Hematopoietic multipotent progenitor cell treated with erythropoietin and hydrocortisone succinate and interleukin-3 and kit ligand, for 15 days (in vitro differentiated cells): Measurements from ENCODE around the gene ABCC10.
"Not testable (repeated sequence)": the region's sequence is repeated elsewhere in the genome, so short reads cannot be mapped to it uniquely, and the experiment has no call there.

Source experiments
- DNase-seq: peaks from one replicate; pipeline ENCODE4 v3.0.0-alpha.2; 2015; ENCODE audit warnings: low spot score

ABCC10 gene

DNA sequence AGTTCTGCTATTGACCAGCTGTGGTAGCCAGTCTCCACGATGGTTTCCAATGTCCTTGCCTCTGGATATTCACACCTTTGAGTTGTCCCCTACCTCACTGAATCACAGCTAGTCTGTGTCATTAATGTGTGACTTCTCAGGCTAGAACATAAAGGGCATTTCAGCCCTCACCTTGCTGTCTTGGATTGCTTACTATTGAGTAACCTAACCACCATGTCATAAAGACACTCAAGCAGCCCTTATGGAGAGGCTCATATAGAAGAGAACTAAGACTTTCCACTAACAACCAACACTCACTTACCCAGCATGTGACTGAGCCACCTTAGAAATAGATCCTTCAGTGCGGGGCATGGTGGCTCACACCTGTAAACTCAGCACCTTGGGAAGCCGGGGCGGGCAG, 19.1 kb upstream of the ABCC10 start:
- no peak for DNase-seq

DNA sequence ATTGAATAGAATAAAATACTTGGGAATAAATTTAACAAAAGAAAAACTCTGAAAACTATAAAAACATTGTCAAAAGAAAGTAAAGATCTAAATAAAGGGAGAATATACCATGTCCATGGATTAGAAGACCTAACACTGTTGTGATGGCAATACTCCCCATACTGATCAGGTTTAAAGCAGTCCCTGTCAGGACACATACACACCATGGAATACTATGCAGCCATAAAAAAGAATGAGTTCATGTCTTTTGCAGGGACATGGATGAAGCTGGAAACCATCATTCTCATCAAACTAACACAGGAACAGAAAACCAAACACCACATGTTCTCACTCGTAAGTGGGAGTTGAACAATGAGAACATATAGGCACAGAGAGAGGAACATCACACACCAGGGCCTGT, 16.6 kb upstream of the ABCC10 start:
- not testable (repeated sequence) for DNase-seq

DNA sequence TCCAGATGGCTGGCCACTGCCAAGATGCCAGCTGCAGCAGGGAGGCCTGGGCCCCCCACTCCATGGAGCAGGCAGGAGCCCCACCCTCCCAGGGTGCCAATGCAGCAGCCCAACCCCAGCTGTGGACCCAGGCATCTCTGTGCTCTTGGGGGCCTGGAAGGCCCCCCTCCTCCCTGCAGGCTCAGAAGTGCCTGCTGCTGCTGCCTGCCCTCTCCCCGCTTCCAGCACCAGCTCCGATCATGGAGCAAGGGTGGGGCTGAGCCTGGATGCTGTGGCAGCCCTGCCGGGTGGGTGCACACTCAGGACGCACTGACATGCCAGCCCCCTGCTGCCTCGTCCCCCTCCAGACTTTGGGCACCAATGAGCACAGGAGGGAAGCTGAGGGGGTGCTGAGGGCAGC, 14.8 kb upstream of the ABCC10 start:
- no peak for DNase-seq

DNA sequence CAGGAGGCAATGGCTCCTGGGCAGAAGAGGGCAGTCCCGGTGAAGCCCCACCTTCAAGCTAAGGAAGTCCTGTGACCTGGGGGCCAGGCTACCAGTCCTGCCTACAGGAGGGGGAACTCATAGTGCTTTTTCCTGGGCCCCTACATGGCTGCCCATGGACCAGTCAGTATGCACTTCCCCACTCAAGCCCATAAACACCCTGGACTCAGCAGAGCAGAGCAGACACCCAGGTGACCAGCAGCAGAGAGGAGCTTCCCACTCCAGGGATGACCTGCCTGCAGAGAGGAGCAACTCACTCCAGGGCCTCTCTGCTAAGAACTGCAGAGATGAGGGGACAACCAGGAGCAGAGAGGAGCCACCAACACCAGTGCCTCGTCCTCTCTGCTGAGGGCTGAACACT, 14.3 kb upstream of the ABCC10 start:
- no peak for DNase-seq

DNA sequence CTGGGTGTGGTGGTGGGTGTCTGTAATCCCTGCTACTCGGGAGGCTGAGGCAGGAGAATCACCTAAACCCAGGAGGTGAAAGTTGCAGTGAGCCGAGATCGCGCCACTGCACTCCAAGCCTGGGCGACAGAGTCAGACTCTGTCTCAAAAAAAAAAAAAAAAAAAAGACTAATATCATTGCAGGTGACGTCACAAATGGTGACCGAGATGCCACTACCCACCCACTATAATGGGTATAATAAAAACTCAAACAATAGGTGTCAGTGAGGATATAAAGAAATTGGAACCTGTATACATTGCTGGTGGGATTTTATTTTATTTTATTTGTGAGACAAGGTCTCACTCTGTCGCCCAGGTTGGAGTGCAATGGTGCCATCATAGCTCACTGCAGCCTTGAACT, 12.1 kb upstream of the ABCC10 start:
- not testable (repeated sequence) for DNase-seq

DNA sequence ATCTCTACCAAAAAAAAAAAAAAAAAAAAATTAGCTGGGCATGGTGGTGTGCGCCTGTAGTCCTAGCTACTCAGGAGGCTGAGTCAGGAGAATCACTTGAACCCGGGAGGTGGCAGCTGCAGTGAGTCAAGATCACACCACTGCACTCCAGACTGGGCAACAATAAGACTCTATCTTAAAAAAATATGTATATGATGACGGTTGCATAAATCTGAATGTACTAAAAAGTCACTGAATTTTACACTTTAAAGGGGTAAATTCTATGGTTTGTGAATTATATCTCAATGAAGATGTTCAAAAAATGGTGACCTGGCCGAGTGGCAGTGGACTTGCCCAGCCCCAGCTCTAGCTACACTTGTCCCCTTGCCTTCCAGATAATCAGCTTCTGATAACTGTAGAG, 10.4 kb upstream of the ABCC10 start:
- no peak for DNase-seq

DNA sequence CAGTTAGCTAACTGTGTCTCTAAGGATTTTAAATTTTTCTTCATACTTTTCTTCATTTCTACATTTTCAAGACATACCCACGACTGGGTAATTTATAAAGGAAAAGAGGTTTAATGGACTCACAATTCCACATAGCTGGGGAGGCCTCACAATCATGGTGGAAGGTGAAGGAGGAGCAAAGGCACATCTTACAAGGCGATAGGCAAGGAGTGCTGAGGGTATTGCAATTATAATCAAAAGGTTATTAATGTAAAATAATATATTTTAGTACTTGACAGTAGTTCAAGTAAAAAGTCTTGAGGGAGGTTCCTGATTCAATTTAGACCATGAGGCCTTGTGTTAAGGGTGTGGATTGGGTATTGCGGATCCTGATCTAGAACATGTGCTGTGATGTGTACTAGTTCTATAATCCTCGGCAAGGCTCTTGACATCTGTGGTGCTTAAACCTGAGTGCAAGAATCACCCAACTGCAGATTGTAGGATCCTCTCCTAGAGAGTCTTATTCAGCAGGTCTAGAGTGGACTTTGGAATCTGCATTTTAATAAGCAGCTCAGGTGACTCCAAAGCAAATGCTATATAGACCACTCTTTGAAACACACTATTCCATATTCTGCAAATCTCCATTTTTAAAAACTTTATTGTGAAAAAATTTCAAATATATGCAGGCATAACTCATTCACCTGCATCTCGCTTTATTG, 7.2 kb upstream of the ABCC10 start:
- DNase-seq: no peak

DNA sequence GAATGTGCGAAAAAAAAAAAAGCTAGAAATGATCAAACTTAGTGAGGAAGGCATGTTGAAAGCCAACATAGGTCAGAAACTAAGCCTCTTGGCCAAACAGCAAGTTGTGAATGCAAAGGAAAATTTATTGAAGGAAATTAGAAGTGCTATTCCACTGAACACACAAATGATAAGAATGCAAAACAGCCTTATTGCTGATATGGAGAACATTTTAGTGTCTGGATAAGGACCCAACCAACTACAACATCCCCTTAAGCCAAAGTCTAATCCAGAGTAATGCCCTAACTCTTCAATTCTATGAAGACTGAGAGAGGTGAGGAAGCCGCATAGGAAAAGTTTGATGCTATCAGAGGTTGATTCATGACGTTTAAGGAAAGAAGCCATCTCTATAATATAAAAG, 5.5 kb upstream of the ABCC10 start:
- no peak for DNase-seq

DNA sequence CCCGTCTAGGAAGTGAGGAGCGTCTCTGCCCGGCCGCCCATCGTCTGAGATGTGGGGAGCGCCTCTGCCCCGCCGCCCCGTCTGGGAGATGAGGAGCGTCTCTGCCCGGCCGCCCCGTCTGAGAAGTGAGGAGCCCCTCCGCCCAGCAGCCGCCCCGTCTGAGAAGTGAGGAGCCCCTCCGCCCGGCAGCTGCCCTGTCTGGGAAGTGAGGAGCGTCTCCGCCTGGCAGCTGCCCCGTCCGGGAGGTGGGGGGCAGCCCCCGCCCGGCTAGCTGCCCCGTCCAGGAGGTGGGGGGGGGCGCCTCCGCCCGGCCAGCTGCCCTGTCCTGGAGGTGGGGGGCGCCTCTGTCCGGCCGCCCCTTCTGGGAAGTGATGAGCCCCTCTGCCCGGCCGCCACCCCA, 2.3 kb upstream of the ABCC10 start:
- DNase-seq: not testable (repeated sequence)

DNA sequence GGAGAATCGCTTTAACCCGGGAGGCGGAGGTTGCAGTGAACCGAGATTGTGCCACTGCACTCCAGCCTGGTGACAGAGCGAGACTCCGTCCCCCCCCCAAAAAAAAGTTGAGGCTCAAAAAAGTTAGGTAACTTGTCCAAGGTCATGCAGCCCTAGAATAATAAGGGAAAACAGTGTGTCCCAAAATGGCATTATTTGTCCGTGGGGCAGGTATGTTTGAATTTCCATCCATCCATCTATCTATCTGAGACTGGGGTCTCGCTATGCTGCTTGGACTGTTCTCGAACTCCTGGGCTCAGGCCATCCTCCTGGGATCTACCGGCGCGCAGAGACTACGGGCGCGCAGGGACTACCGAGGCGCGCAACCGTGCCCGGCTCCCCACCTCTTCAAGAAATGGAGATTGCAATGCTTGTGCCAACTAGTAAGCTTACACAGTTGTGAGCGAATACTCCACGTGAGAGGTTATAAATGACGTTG, 374 bp upstream of the ABCC10 start:
- no peak for DNase-seq

DNA sequence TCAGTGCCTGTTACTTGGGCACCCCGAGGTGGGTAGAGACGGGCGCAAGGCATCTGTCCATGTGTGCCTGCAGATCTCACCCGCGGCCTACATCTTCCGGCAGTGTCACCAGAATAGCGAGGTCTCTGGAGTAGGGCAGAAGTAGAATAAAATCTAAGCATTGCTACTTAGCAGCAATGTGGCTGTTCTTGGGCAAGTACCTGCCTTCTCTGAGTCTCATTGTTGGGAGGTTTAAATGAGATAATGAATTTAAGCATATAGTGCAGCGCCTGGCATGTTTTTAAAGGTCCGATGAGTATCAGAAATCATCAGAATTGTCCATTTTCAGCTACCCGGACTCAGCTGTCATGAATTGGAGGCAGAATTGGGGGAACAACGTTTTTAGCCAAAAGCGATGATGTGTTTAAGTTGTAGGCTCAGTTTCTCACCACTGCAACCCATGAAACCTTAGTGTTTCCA, 800 bp downstream of the ABCC10 start:
- peak; percentile 4 for DNase-seq

DNA sequence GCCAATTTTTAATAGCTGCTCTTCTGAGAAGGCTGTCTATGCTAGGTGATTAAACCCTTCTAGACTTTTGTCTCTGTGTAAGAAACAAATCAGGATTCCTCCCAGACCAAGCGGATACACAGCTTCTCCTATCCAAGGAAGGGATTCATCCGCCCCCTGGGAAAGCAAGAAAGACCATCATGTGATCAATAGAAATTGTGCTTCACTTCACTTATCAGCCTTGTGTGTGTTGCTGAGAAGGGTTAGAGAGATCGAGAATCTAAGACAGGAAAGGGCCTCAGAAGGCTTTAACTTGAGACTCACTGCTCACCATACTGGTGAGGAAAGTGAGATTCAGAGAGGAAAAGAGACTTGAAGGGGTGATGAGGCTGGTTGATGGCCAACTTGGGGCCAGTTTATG, 1.5 kb downstream of the ABCC10 start:
- peak; percentile 5 for DNase-seq

DNA sequence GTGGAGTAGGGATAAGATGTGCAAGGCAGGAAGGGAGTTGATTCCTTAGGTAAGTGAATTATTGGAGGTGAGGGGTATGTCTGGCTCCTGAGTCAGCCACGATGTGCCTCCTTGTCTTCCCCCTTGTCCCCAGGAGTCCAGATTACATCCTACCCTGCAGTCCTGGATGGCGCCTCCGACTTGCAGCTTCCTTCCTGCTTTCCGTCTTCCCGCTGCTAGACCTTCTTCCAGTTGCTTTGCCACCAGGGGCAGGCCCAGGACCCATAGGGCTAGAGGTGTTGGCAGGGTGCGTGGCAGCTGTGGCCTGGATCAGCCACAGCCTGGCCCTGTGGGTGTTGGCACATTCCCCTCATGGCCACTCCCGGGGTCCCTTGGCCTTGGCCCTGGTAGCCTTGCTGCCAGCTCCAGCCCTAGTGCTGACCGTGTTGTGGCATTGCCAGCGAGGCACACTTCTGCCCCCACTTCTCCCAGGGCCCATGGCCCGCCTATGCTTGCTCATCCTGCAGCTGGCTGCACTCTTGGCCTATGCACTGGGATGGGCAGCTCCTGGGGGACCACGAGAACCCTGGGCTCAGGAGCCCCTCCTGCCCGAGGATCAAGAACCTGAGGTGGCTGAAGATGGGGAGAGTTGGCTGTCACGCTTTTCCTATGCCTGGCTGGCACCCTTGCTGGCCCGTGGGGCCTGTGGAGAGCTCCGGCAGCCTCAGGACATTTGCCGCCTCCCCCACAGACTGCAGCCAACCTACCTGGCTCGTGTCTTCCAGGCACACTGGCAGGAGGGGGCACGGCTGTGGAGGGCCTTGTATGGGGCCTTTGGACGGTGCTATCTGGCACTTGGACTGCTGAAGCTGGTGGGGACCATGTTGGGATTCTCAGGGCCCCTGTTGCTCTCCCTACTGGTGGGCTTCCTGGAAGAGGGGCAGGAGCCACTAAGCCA, 4.9 kb downstream of the ABCC10 start:
- DNase-seq: no peak

DNA sequence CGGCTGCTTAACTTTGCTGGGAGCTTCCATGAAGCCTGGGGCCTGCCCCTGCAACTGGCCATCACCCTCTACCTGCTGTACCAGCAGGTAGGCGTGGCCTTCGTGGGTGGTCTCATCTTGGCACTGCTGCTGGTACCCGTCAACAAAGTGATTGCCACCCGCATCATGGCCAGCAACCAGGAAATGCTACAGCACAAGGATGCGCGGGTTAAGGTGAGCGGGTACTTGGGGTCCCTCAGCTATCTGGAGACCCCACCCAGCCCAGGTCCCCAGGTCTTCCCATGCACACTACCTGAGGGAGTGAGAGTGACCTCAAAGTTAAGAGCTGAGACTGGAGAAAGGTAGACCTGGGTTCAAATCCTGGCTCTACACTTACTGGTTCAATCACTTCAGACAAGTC, 5.8 kb downstream of the ABCC10 start:
- no peak for DNase-seq

DNA sequence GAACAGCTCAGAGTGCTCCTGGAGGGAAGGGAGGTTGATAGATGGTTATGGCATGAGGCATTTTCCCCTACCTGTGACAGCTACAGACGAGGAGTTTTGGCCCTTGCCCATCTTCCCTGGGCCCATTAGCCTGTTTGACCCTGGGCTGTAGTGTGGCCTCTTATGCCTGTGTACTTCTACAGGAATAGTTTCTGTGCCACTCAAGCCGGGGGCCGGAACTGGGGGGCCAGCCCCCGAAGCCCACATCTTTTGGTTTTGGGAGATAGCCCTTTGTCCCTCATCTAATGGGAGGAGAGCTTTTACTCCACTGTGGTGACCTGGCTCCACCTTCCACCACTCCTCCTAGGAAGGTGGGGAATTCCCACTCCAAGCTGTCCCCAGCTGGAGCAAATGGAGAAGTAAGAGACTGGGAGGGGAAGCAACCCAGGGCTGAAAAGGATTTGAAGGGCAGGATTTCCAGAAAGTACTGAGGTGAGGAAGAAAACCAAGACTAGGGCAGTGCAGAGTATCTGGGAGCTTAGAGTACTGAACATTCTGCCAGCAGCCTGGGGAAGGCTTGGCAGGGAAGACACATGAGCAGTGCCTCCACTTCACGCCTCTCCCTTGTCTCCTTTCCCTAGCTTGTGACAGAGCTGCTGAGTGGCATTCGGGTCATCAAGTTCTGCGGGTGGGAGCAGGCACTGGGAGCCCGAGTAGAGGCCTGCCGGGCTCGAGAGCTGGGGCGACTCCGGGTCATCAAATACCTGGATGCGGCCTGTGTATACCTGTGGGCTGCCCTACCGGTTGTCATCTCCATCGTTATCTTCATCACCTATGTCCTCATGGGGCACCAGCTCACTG, 6.9 kb downstream of the ABCC10 start:
- DNase-seq: no peak

DNA sequence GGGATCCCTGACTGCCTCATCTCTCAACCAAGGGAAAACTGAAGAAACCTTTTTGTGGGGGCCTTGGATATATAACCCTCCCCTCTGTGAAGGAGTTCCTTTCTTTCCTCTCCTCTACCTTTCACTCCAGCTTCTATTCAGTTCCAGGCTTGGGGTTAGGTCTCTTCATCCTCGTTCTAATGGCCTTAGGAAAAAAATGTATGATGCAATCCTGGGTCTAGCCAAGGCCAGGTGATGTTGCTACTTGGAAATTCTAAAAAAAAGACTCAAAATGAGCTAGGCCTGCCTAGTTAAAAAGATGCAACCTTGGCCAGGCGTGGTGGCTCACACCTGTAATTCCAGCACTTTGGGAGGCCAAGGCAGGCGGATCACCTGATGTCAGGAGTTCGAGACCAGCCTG, 7.6 kb downstream of the ABCC10 start:
- DNase-seq: no peak

DNA sequence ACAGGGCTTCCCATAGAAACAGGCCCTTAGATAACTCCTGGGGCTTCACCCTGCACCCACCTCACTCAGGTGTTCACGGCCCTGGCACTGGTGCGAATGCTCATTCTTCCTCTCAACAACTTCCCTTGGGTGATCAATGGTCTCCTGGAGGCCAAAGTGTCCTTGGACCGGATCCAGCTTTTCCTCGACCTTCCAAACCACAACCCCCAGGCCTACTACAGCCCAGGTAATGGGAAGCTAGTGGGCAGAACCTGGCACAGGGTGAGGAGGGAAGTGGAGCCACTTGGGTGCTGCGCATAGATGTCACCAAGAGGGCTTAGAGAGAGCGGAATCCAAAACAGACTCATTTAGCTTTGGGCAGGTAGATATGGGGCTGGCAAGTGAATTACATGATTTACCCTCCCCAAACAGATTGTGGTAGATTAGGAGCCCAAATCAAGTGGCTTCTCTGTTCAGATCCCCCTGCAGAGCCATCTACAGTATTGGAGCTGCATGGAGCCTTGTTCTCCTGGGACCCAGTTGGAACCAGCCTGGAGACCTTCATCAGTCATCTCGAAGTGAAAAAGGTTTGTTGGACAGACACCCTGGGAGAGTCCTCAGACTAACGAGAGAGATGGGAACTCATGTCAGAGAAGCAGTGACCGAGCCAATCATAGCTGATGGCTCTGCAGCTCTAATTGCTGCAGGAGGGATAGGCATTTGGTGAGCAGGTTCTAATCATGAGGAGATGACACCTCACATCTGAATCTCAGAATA, 8.5 kb downstream of the ABCC10 start:
- DNase-seq: no peak

DNA sequence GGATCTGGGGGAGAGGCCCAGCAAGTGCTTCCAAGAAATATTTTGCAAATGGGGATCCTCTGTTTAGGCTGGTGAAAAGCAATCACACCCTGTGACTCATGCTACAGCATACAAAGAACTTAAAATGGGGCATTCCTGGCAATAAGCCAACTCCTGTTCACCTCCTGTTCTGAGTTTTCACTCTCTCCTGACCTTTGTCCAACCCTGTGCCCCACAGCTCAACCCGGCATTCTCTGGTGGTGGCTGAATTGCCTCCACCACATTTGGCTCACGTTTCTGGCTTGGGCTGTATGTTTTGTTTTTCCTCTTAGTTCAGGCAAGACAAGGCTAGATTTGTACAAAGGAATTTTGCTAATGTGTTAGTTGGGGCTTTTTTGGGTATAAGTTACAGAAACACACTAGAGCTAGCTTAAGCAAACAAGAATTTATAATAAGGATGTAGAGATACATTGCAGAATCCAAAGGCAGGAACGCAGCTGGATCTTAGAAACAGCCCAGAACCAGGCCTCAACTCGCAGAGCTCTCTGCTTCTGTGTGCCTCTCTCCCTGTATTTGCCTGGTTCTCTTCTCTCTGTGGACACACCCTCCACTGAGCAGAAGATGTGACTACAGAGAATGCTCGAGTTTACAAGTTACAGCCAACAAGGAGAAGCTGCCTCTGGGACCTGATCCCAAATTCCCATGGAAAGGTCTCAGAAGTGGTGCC, 9.4 kb downstream of the ABCC10 start:
- DNase-seq: no peak

DNA sequence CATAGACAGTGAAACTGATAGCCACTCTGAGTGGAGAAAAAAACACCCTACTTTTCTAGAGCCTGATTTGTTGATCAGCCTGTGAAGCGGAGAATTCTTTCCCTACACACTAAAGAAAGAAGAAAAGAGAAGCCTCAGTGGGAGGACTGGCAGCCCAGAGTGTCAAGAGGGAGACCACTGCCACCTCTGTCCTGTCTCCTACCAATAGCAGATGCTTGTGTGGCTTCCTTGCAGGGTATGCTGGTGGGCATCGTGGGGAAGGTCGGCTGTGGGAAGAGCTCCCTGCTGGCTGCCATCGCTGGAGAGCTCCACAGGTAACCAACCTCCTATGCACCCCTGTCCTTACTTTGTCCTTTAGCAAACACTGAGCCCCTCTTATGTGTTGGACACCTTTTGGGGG, 10.4 kb downstream of the ABCC10 start:
- DNase-seq: no peak

DNA sequence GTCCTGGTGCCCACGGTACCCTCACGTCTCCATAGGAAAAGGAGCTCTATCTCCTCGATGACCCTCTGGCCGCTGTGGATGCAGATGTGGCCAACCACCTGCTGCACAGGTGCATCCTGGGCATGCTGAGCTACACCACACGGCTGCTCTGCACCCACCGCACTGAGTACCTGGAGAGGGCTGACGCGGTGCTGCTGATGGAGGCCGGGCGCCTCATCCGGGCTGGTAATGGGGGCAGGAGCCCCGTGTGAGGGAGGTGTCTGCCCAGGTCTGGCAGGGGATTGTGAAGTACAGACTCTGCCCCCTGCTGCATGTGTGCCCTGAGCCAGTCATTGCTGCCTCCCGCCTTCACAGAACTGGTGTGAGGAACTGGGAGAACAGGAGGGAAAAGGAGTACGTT, 15.6 kb downstream of the ABCC10 start:
- DNase-seq: no peak

DNA sequence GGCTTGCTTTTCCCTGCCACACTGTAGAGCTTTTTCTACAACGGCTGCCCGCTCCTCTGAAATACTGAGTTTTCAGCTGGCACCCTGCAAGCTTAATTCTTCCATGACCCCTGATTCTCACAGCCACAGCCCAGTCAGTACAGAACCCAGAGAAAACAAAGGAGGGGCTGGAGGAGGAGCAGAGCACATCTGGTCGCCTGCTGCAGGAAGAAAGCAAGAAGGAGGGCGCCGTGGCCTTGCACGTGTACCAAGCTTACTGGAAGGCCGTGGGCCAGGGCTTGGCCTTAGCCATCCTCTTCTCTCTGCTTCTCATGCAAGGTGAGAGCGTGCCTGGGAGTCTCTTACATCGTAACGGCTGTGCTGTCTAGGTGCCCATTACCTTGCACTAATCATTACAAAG, 16.7 kb downstream of the ABCC10 start:
- DNase-seq: no peak
